ENCODE data around the gene ADRM1. TPM values are rescaled to one million over a fixed set of nuclear protein-coding genes. Genes with fewer than 3 reads are reported as not detected.

The ADRM1 gene
- total RNA-seq, 1 donor from 2014 or later = 97.9 TPM

- no peak for ATAC-seq (ENCODE audit: low read depth)
Observed at GRCh38 chr20:62338294-62338620, 35.5 kb downstream of the ADRM1 start.

GRCh38 chr20:62339647-62340062 is 36.9 kb downstream of the ADRM1 start:
- H3K9me3 Mint-ChIP-seq = no peaks in the 10 kb centered on the region
- peak overlapping the region; percentile 92 for H3K27ac Mint-ChIP-seq
- CTCF ChIA-PET = interaction anchor here (0.7 to 1.7 kb wide), 3 partner anchors 37 to 284 kb away, joined by 3 to 9 read pairs (median 9); partner anchors contain the start of gene ADRM1
- ATAC-seq (ENCODE audit: low read depth) (peak; percentile 67), DNase-seq (peak; percentile 43)
- H3K27me3 Mint-ChIP-seq = no peaks in the 10 kb centered on the region
- TF ChIP-seq CTCF (IDR thresholded peaks at IDR 0.05) = no peak
- H3K36me3 Mint-ChIP-seq (ENCODE audit: low read depth) = no peaks in the 10 kb centered on the region
- peaks cover 55% of the 10 kb centered on the region for H3K4me1 Mint-ChIP-seq
- intact Hi-C loops (cut with micrococcal nuclease) = loop anchor here (1.0 to 2.0 kb wide), 4 partner anchors 28 to 67 kb away; partner anchors contain the start of genes ADRM1, CABLES2 and LAMA5
- POLR2A ChIA-PET = interaction anchor here (0.6 to 3.5 kb wide), 13 partner anchors 22 to 311 kb away, joined by 3 to 21 read pairs (median 4); partner anchors contain the start of genes ADRM1, LAMA5 and RPS21
- H3K4me3 Mint-ChIP-seq = peak overlapping the region; percentile 86

More at GRCh38 chr20:62338294-62338620, 35.5 kb downstream of the ADRM1 start:
- Mint-ChIP-seq H3K4me1 (peaks cover 54% of the 10 kb centered on the region), H3K9me3 (no peaks in the 10 kb centered on the region), H3K27me3 (no peaks in the 10 kb centered on the region), H3K36me3 (ENCODE audit: low read depth) (no peaks in the 10 kb centered on the region), H3K4me3 (peak overlapping the region; percentile 56), H3K27ac (peak overlapping the region; percentile 92)
- POLR2A ChIA-PET = interaction anchor here (0.6 to 3.5 kb wide), 5 partner anchors 30 to 615 kb away, joined by 3 to 21 read pairs (median 5); partner anchors contain the start of genes ADRM1, LAMA5 and LSM14B
- CTCF ChIA-PET = no interaction called here
- no peak for DNase-seq
- intact Hi-C loops (cut with micrococcal nuclease) = loop anchor here (2.0 kb wide), 1 partner anchor 69 kb away; the partner anchor contains the start of gene CABLES2
- TF ChIP-seq CTCF (IDR thresholded peaks at IDR 0.05) = no peak

- H3K4me1 Mint-ChIP-seq = peaks cover 29% of the 10 kb centered on the region
- DNase-seq (no peak), ATAC-seq (ENCODE audit: low read depth) (no peak)
- ChIA-PET CTCF (interaction anchor here (1.0 kb wide), 1 partner anchor 39 kb away, joined by 3 read pairs; no protein-coding TSS in a partner anchor), POLR2A (no interaction called here)
- H3K27me3 Mint-ChIP-seq = no peaks in the 10 kb centered on the region
- no peak overlapping the region for H3K4me3 Mint-ChIP-seq
- H3K9me3 Mint-ChIP-seq = no peaks in the 10 kb centered on the region
- no peaks in the 10 kb centered on the region for H3K36me3 Mint-ChIP-seq (ENCODE audit: low read depth)
- intact Hi-C loops (cut with micrococcal nuclease) = no loop called here
- no peak overlapping the region for H3K27ac Mint-ChIP-seq
- TF ChIP-seq CTCF (IDR thresholded peaks at IDR 0.05) = no peak
Observed at GRCh38 chr20:62342910-62343309, 40.1 kb downstream of the ADRM1 start.

GRCh38 chr20:62344092-62344491 is 41.3 kb downstream of the ADRM1 start:
- no peak for DNase-seq
- no peaks in the 10 kb centered on the region for H3K27me3 Mint-ChIP-seq
- ChIA-PET CTCF (no interaction called here), POLR2A (interaction anchor here (0.7 kb wide), 1 partner anchor 605 kb away, joined by 5 read pairs; no protein-coding TSS in a partner anchor)
- peaks cover 18% of the 10 kb centered on the region for H3K4me1 Mint-ChIP-seq
- peaks cover 3% of the 10 kb centered on the region for H3K9me3 Mint-ChIP-seq
- ATAC-seq (ENCODE audit: low read depth) = no peak
- H3K27ac Mint-ChIP-seq = no peak overlapping the region
- TF ChIP-seq CTCF (IDR thresholded peaks at IDR 0.05) = no peak
- no peak overlapping the region for H3K4me3 Mint-ChIP-seq
- intact Hi-C loops (cut with micrococcal nuclease) = no loop called here
- peaks cover 3% of the 10 kb centered on the region for H3K36me3 Mint-ChIP-seq (ENCODE audit: low read depth)

- CTCF ChIA-PET = no interaction called here
- DNase-seq = no peak
- no peak for ATAC-seq (ENCODE audit: low read depth)
- Mint-ChIP-seq H3K4me3 (no peak overlapping the region), H3K36me3 (ENCODE audit: low read depth) (peaks cover 3% of the 10 kb centered on the region), H3K4me1 (peaks cover 11% of the 10 kb centered on the region), H3K27me3 (no peaks in the 10 kb centered on the region), H3K9me3 (peaks cover 5% of the 10 kb centered on the region), H3K27ac (no peak overlapping the region)
- no peak for TF ChIP-seq CTCF (IDR thresholded peaks at IDR 0.05)
- intact Hi-C loops (cut with micrococcal nuclease) = no loop called here
- POLR2A ChIA-PET = interaction anchor here (0.7 kb wide), 1 partner anchor 55 kb away, joined by 6 read pairs; no protein-coding TSS in a partner anchor
Observed at GRCh38 chr20:62344782-62345181, 42.0 kb downstream of the ADRM1 start.

All from activated B cell treated with CpG ODN at 0.5 μM for 24 hours (primary cell).